IMR-90 (cell line): ENCODE data around the gene RNF113A. TPM values are rescaled to one million over a fixed set of nuclear protein-coding genes. Genes with fewer than 3 reads are reported as not detected.

Experiments used
- ATAC-seq: fragments of 200-7000 bp; cut with Tn5 transposase; 2 replicates; pipeline ENCODE4 v1.9.1; 2020; ENCODE audit warnings: low read depth, mild to moderate bottlenecking, moderate library complexity
- BruUV-seq: library from RNA; stranded (reverse); fragments of 400-500 nt; replicated peaks from 2 replicates; lab custom pipeline; 2021; lab: Mats Ljungman, UMichigan
- CTCF ChIA-PET: fragments of 300-600 bp; formaldehyde crosslinking; extraction: SDS; loops from one replicate; lab custom pipeline; 2021; ENCODE audit warnings: antibody characterized with exemption; lab: Yijun Ruan, JAX
- POLR2A ChIA-PET: fragments of 300-600 bp; sonication (Branson Sonifier 250); formaldehyde crosslinking; loops from one replicate; lab custom pipeline; 2022; ENCODE audit warnings: antibody characterized with exemption; ENCODE audit not compliant: unreplicated experiment; lab: Charles Lee
- DNase-seq: peaks from one replicate; pipeline ENCODE4 v3.0.0; 2013
- H2AFZ ChIP-seq: replicated peaks from 2 replicates; pipeline ENCODE3; 2013; ENCODE audit warnings: low read length, mild to moderate bottlenecking; ENCODE audit not compliant: poor library complexity
- H2AK5ac ChIP-seq: 2 replicates; pipeline ENCODE4 v1.6.1; 2013; ENCODE audit warnings: low read depth, low read length, inconsistent platforms
- H2AK9ac ChIP-seq: replicated peaks from 2 replicates; pipeline ENCODE3; 2013; ENCODE audit warnings: mild to moderate bottlenecking, low read depth, low read length, moderate library complexity; ENCODE audit not compliant: poor library complexity
- H2BK120ac ChIP-seq: 2 replicates; pipeline ENCODE4 v1.6.1; 2013; ENCODE audit warnings: low read depth, low read length, inconsistent platforms
- H2BK15ac ChIP-seq: 3 replicates; pipeline ENCODE4 v1.6.1; 2013; ENCODE audit warnings: low read depth, low read length, inconsistent platforms
- H2BK20ac ChIP-seq: 2 replicates; pipeline ENCODE4 v1.6.1; 2013; ENCODE audit warnings: low read depth, mild to moderate bottlenecking, inconsistent platforms, low read length, moderate library complexity
- H2BK5ac ChIP-seq: 2 replicates; pipeline ENCODE4 v1.6.1; 2013; ENCODE audit warnings: mild to moderate bottlenecking, low read depth, low read length, inconsistent platforms; ENCODE audit not compliant: poor library complexity, severe bottlenecking
- H3K14ac ChIP-seq: replicated peaks from 2 replicates; pipeline ENCODE4 v1.6.1; 2013; ENCODE audit warnings: low read depth, low read length, inconsistent platforms
- H3K18ac ChIP-seq: 2 replicates; pipeline ENCODE4 v1.6.1; 2013; ENCODE audit warnings: low read depth, low read length, control low read depth
- H3K23ac ChIP-seq: 2 replicates; pipeline ENCODE4 v1.6.1; 2013; ENCODE audit warnings: low read depth, low read length, inconsistent platforms
- H3K27ac ChIP-seq: 2 replicates; pipeline ENCODE4 v1.5.1; 2013; ENCODE audit warnings: mild to moderate bottlenecking, control low read depth, low read length; ENCODE audit not compliant: insufficient read depth
- H3K27me3 ChIP-seq: 2 replicates; pipeline ENCODE4 v1.6.1; 2013; ENCODE audit warnings: low read length; ENCODE audit not compliant: control insufficient read depth, insufficient read depth
- H3K36me3 ChIP-seq: 2 replicates; pipeline ENCODE4 v1.6.1; 2013; ENCODE audit warnings: low read length, mixed read lengths; ENCODE audit not compliant: control insufficient read depth, insufficient read depth
- H3K4ac ChIP-seq: 2 replicates; pipeline ENCODE4 v1.6.1; 2013; ENCODE audit warnings: low read depth, low read length, inconsistent platforms
- H3K4me1 ChIP-seq: 2 replicates; pipeline ENCODE4 v1.6.1; 2013; ENCODE audit warnings: low read length, mixed read lengths; ENCODE audit not compliant: control insufficient read depth, insufficient read depth
- H3K4me2 ChIP-seq: 2 replicates; pipeline ENCODE4 v1.6.1; 2013; ENCODE audit warnings: low read depth, mild to moderate bottlenecking, control low read depth, low read length, moderate library complexity
- H3K4me3 ChIP-seq: 2 replicates; pipeline ENCODE4 v1.5.1; 2013; ENCODE audit warnings: low read depth, mild to moderate bottlenecking, control low read depth, low read length, moderate library complexity; ENCODE audit not compliant: insufficient read depth
- H3K56ac ChIP-seq: 2 replicates; pipeline ENCODE4 v1.6.1; 2013; ENCODE audit warnings: low read length, inconsistent platforms; ENCODE audit not compliant: insufficient read depth; ENCODE audit errors: extremely low read depth
- H3K79me1 ChIP-seq, 2 experiments: 2 replicates each; pipeline ENCODE4 v1.6.1; 2013; ENCODE audit warnings: low read length in 2 of 2, inconsistent platforms in 1 of 2, low read depth in 1 of 2
- H3K9ac ChIP-seq: 2 replicates; pipeline ENCODE4 v1.6.1; 2013; ENCODE audit warnings: low read depth, low read length, control low read depth
- H3K9me1 ChIP-seq: 2 replicates; pipeline ENCODE4 v1.6.1; 2013; ENCODE audit warnings: low read length, inconsistent platforms; ENCODE audit not compliant: insufficient read depth
- H3K9me3 ChIP-seq: 2 replicates; pipeline ENCODE4 v1.6.1; 2013; ENCODE audit warnings: low read length; ENCODE audit not compliant: control insufficient read depth, insufficient read depth
- H4K20me1 ChIP-seq: 2 replicates; pipeline ENCODE4 v1.6.1; 2013; ENCODE audit warnings: low read length, inconsistent platforms; ENCODE audit not compliant: insufficient read depth
- H4K5ac ChIP-seq: 2 replicates; pipeline ENCODE4 v1.6.1; 2013; ENCODE audit warnings: mild to moderate bottlenecking, low read depth, low read length, control low read depth
- H4K8ac ChIP-seq, 2 experiments: 2 replicates each; pipeline ENCODE4 v1.6.1; 2013; ENCODE audit warnings: low read depth in 2 of 2, low read length in 2 of 2, control low read depth in 1 of 2, inconsistent platforms in 1 of 2
- H4K91ac ChIP-seq: 2 replicates; pipeline ENCODE4 v1.6.1; 2013; ENCODE audit warnings: low read depth, low read length, inconsistent platforms; ENCODE audit not compliant: insufficient read depth
- CEBPB ChIP-seq: IDR thresholded peaks from 2 replicates; pipeline ENCODE4 v1.6.1; 2012; ENCODE audit warnings: low read depth, low read length, improper control_type of control experiment
- CHD1 ChIP-seq: IDR thresholded peaks from 2 replicates; pipeline ENCODE4 v1.6.1; 2012; ENCODE audit warnings: low read depth, low read length, improper control_type of control experiment
- CTCF ChIP-seq: conservative IDR thresholded peaks from 2 replicates; pipeline ENCODE4 v1.5.1; 2012; ENCODE audit warnings: mild to moderate bottlenecking, low read depth, low read length, improper control_type of control experiment
- ELK1 ChIP-seq: fragments of 150-350 bp; IDR thresholded peaks from 2 replicates; pipeline ENCODE4 v1.6.1; 2016; ENCODE audit warnings: low read depth, mild to moderate bottlenecking, low read length, moderate library complexity, borderline replicate concordance
- FOS ChIP-seq: fragments of 150-350 bp; IDR thresholded peaks from 2 replicates; pipeline ENCODE4 v1.6.1; 2016; ENCODE audit warnings: low read depth, low read length
- MAFK ChIP-seq: IDR thresholded peaks from 2 replicates; pipeline ENCODE4 v1.6.1; 2012; ENCODE audit warnings: low read depth, low read length, improper control_type of control experiment
- MXI1 ChIP-seq: IDR thresholded peaks from 2 replicates; pipeline ENCODE4 v1.6.1; 2012; ENCODE audit warnings: low read depth, mild to moderate bottlenecking, low read length, moderate library complexity, borderline replicate concordance
- NFE2L2 ChIP-seq: fragments of 150-350 bp; IDR thresholded peaks from 2 replicates; pipeline ENCODE4 v1.6.1; 2016; ENCODE audit warnings: low read depth, mild to moderate bottlenecking, low read length
- RAD21 ChIP-seq: IDR thresholded peaks from 2 replicates; pipeline ENCODE4 v1.6.1; 2012; ENCODE audit warnings: low read length, improper control_type of control experiment
- RCOR1 ChIP-seq: IDR thresholded peaks from 2 replicates; pipeline ENCODE4 v1.6.1; 2012; ENCODE audit warnings: mild to moderate bottlenecking, low read length, improper control_type of control experiment; ENCODE audit not compliant: insufficient replicate concordance
- RFX5 ChIP-seq: IDR thresholded peaks from 2 replicates; pipeline ENCODE4 v1.8.0; 2012; ENCODE audit warnings: low read depth, mild to moderate bottlenecking, low read length, moderate library complexity
- USF2 ChIP-seq: fragments of 150-350 bp; IDR thresholded peaks from 2 replicates; pipeline ENCODE4 v1.6.1; 2017; ENCODE audit warnings: mild to moderate bottlenecking, antibody characterized with exemption, low read length, low read depth
- WGBS, 2 experiments: methylation state at CpG; one replicate each; pipeline versions ENCODE4 v1.1.5 to v1.1.7; 2013; ENCODE audit warnings: missing lambda C conversion rate in 2 of 2; ENCODE audit not compliant: insufficient read length in 1 of 2; ENCODE audit errors: extremely low coverage in 2 of 2; 5-methylcytosine and 5-hydroxymethylcytosine counted together
- dilution Hi-C: fragments of 300-500 bp; cut with HindIII; formaldehyde crosslinking; loops from one replicate; pipeline ENCODE4 v1.14.3; 2018; ENCODE audit warnings: low sequenced_read_pairs; ENCODE audit not compliant: unreplicated experiment
- in situ Hi-C: fragments of 300-500 bp; cut with MboI; formaldehyde crosslinking; loops from 3 replicates; pipeline ENCODE4 v1.14.3; 2019; ENCODE audit warnings: low sequenced_read_pairs, inconsistent platforms, mixed read lengths
- intact Hi-C: fragments of 100-400 bp; cut with micrococcal nuclease; formaldehyde crosslinking; loops from 2 replicates; pipeline ENCODE4 v1.10.0; 2022
- polyA plus RNA-seq, 3 experiments: library from polyadenylated mRNA; depleted of rRNA; stranded (reverse); fragments of >200 nt; gene quantifications; 2 replicates each; pipeline ENCODE4 v1.2.3, GENCODE V29; 2012; ENCODE audit warnings: low replicate concordance in 1 of 3
- total RNA-seq: library from RNA; depleted of rRNA; stranded (reverse); fragments of >200 nt; gene quantifications from 2 replicates; pipeline ENCODE4 v1.2.3, GENCODE V29; 2012

RNF113A gene
- total and polyA plus RNA-seq, 2 of the 4 experiments (the other 2 are of a cell fraction): 16.5 to 17.0 TPM

GRCh38 chrX:119895843-119896326 lies 24.4 kb upstream of the RNF113A start, which contains the start of gene AKAP14:
Gene AKAP14, plus strand, starts transcription at chrX:119895893. Its CDS starts 7,331 bp downstream, at chrX:119903224.
- H2BK120ac ChIP-seq: no peak within 1 kb of the TSS
- H3K9me3 ChIP-seq: no peaks in the 10 kb centered on the region
- H2BK5ac ChIP-seq: no peak within 1 kb of the TSS
- peak; percentile 48 for ATAC-seq
- DNase-seq: peak; percentile 10
- H2AFZ ChIP-seq: no peak within 1 kb of the TSS
- H3K27ac ChIP-seq: no peak within 1 kb of the TSS
- H3K23ac ChIP-seq: no peak within 1 kb of the TSS
- no peak within 1 kb of the TSS for H3K14ac ChIP-seq
- in situ Hi-C loops (no loop called here), dilution Hi-C loops (no loop called here), intact Hi-C loops (no loop called here)
- H3K9me1 ChIP-seq: no peaks in the 10 kb centered on the region
- no peak within 1 kb of the TSS for H3K4me2 ChIP-seq
- H4K91ac ChIP-seq: no peak within 1 kb of the TSS
- no peak for TF ChIP-seq CHD1
- TF ChIP-seq ELK1: no peak
- no peak for TF ChIP-seq MAFK
- TF ChIP-seq MXI1: no peak
- no peak for TF ChIP-seq CEBPB
- no peak for TF ChIP-seq RAD21
- no peak for TF ChIP-seq RCOR1
- TF ChIP-seq CTCF: no peak
- TF ChIP-seq FOS: no peak
- no peak for TF ChIP-seq USF2
- TF ChIP-seq RFX5: no peak
- no peak for TF ChIP-seq NFE2L2
- no peak within 1 kb of the TSS for H3K56ac ChIP-seq
- H3K9ac ChIP-seq: no peak within 1 kb of the TSS
- no peak within 1 kb of the TSS for H2BK20ac ChIP-seq
- no peak within 1 kb of the TSS for H2AK9ac ChIP-seq
- H4K8ac ChIP-seq: no peak within 1 kb of the TSS
- H4K5ac ChIP-seq: no peak within 1 kb of the TSS
- no peak within 1 kb of the TSS for H3K18ac ChIP-seq
- no peak within 1 kb of the TSS for H2AK5ac ChIP-seq
- no CpG with 5 or more reads among the region's 4 CpGs for WGBS, 2 experiments
- POLR2A ChIA-PET: no interaction called here
- no TSS peak for BruUV-seq
- H3K4me3 ChIP-seq: no peak within 1 kb of the TSS
- H3K36me3 ChIP-seq: no peaks in the 10 kb centered on the region
- no peaks in the 10 kb centered on the region for H3K79me1 ChIP-seq
- no peak within 1 kb of the TSS for H2BK15ac ChIP-seq
- no peaks in the 10 kb centered on the region for H3K27me3 ChIP-seq
- H4K20me1 ChIP-seq: no peaks in the 10 kb centered on the region
- no peaks in the 10 kb centered on the region for H3K4me1 ChIP-seq
- CTCF ChIA-PET: no interaction called here
- H3K4ac ChIP-seq: no peak within 1 kb of the TSS
